OCI-LY1 (cell line): ENCODE data around the gene NUDT14.
A peak's percentile ranks its signal among the peaks of the same experiment; 100 is the strongest.

Source experiments
- H2AFZ ChIP-seq: fragments of 200-600 bp; sonication (generic), shearing (Covaris generic); 2 replicates; pipeline ENCODE4 v1.6.0; 2014; ENCODE audit warnings: antibody characterized with exemption, mild to moderate bottlenecking, low read length
- H3F3A ChIP-seq: fragments of 200-600 bp; sonication (generic), shearing (Covaris generic); 2 replicates; pipeline ENCODE4 v1.6.0; 2014; ENCODE audit warnings: mild to moderate bottlenecking, antibody characterized with exemption, low read length, moderate library complexity; ENCODE audit not compliant: insufficient read depth
- H3K27ac ChIP-seq: fragments of 200-600 bp; sonication (generic); 2 replicates; pipeline ENCODE4 v1.5.1; 2014; ENCODE audit warnings: low read length, mixed run types, mild to moderate bottlenecking, low read depth; ENCODE audit not compliant: poor library complexity, severe bottlenecking
- H3K27me3 ChIP-seq: fragments of 200-600 bp; sonication (generic); 2 replicates; pipeline ENCODE4 v1.6.0; 2014; ENCODE audit warnings: antibody characterized with exemption, mild to moderate bottlenecking, low read length, moderate library complexity; ENCODE audit not compliant: insufficient read depth
- H3K36me3 ChIP-seq: fragments of 200-600 bp; sonication (generic); 2 replicates; pipeline ENCODE4 v1.6.1; 2014; ENCODE audit warnings: mild to moderate bottlenecking, antibody characterized with exemption, low read length, moderate library complexity, mixed read lengths; ENCODE audit not compliant: insufficient read depth
- H3K4me1 ChIP-seq: fragments of 200-600 bp; sonication (generic); 2 replicates; pipeline ENCODE4 v1.5.1; 2014; ENCODE audit warnings: mild to moderate bottlenecking, low read length, moderate library complexity; ENCODE audit not compliant: insufficient read depth, severe bottlenecking
- H3K4me2 ChIP-seq: fragments of 200-600 bp; sonication (generic), shearing (Covaris generic); 2 replicates; pipeline ENCODE4 v1.6.1; 2014; ENCODE audit warnings: low read length
- H3K4me3 ChIP-seq: fragments of 200-600 bp; sonication (generic); 2 replicates; pipeline ENCODE4 v1.5.1; 2014; ENCODE audit warnings: low read length, low read depth, mild to moderate bottlenecking, mixed read lengths; ENCODE audit not compliant: poor library complexity, severe bottlenecking
- H3K79me2 ChIP-seq: fragments of 200-600 bp; shearing (Covaris generic); 2 replicates; pipeline ENCODE4 v1.6.1; 2016; ENCODE audit warnings: mixed run types, low read length, mixed read lengths; ENCODE audit not compliant: insufficient read depth
- H3K9ac ChIP-seq: fragments of 200-600 bp; sonication (generic), shearing (Covaris generic); 2 replicates; pipeline ENCODE4 v1.6.1; 2014; ENCODE audit warnings: mild to moderate bottlenecking, low read length, mixed read lengths
- H3K9me2 ChIP-seq: fragments of 200-600 bp; sonication (generic), shearing (Covaris generic); 2 replicates; pipeline ENCODE4 v1.6.1; 2014; ENCODE audit warnings: low read depth, mild to moderate bottlenecking, low read length, mixed read lengths
- H3K9me3 ChIP-seq: fragments of 200-600 bp; shearing (Covaris generic); 2 replicates; pipeline ENCODE4 v1.6.1; 2014; ENCODE audit warnings: low read length, mixed read lengths
- H4K20me1 ChIP-seq: fragments of 200-600 bp; sonication (generic), shearing (Covaris generic); 2 replicates; pipeline ENCODE4 v1.6.0; 2016; ENCODE audit warnings: mild to moderate bottlenecking, low read length; ENCODE audit not compliant: insufficient read depth
- EZH2 ChIP-seq: fragments of 200-600 bp; sonication (generic), shearing (Covaris generic); IDR thresholded peaks from 2 replicates; pipeline ENCODE4 v1.8.0; 2017; ENCODE audit warnings: borderline replicate concordance, mixed run types, mild to moderate bottlenecking, antibody characterized with exemption, low read length, moderate library complexity, mixed read lengths
- TF ChIP-seq, protein P1 (sequence below): fragments of 200-600 bp; sonication (generic), shearing (Covaris generic); IDR thresholded peaks from 2 replicates; pipeline ENCODE4 v1.5.1; 2017; ENCODE audit warnings: mild to moderate bottlenecking, antibody characterized with exemption, low read length, moderate library complexity, mixed read lengths

The NUDT14 gene

DNA sequence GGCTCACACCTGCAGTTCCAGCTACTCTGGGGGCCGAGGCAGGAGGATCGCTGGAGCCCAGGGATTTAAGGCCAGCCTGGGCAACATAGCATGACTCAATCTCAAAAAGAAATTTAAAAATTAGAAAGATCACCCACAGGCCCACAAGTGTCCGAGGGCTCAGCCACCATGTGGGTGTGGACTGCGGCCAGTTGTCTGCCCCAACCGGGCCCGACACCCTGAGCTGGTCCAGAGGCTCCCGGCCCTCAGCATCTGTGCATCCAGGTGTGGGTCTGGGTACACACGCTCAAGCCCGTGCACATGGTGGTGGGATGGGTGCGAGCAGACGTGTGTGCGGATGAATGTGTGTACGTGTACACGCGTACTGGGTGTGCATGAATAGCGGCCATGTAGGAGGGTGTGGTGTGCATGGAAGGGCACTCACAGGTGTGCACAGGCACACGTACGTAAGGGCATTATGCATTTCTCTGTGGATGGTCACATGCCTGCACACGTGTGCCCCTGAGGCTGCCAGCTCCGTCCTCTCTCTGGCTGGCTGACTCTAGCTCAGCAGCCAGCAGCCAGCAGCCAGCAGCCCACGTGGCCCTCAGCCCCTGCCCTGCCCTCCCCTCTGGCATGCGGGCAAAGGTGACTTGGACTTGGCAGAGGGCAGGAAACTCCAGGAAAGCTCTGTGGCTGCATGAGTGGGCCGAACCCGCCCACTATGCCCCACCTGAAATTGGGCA lies 23.3 kb upstream of the NUDT14 start:
- Histone ChIP-seq H3K27me3 (peaks cover 3% of the 10 kb centered on the region; the same call in 1 of the 2 replicates), H3K9ac (no peak overlapping the region), H3K4me3 (no peak overlapping the region), H3K9me2 (no peaks in the 10 kb centered on the region), H3F3A (no peaks in the 10 kb centered on the region), H3K4me2 (no peak overlapping the region), H3K27ac (no peak overlapping the region), H2AFZ (no peak overlapping the region), H3K4me1 (no peaks in the 10 kb centered on the region), H3K9me3 (no peaks in the 10 kb centered on the region), H3K79me2 (no peaks in the 10 kb centered on the region), H4K20me1 (no peaks in the 10 kb centered on the region), H3K36me3 (no peaks in the 10 kb centered on the region)
- TF ChIP-seq, protein P1, sequence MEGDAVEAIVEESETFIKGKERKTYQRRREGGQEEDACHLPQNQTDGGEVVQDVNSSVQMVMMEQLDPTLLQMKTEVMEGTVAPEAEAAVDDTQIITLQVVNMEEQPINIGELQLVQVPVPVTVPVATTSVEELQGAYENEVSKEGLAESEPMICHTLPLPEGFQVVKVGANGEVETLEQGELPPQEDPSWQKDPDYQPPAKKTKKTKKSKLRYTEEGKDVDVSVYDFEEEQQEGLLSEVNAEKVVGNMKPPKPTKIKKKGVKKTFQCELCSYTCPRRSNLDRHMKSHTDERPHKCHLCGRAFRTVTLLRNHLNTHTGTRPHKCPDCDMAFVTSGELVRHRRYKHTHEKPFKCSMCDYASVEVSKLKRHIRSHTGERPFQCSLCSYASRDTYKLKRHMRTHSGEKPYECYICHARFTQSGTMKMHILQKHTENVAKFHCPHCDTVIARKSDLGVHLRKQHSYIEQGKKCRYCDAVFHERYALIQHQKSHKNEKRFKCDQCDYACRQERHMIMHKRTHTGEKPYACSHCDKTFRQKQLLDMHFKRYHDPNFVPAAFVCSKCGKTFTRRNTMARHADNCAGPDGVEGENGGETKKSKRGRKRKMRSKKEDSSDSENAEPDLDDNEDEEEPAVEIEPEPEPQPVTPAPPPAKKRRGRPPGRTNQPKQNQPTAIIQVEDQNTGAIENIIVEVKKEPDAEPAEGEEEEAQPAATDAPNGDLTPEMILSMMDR, result no peak
- TF ChIP-seq EZH2, result no peak

DNA sequence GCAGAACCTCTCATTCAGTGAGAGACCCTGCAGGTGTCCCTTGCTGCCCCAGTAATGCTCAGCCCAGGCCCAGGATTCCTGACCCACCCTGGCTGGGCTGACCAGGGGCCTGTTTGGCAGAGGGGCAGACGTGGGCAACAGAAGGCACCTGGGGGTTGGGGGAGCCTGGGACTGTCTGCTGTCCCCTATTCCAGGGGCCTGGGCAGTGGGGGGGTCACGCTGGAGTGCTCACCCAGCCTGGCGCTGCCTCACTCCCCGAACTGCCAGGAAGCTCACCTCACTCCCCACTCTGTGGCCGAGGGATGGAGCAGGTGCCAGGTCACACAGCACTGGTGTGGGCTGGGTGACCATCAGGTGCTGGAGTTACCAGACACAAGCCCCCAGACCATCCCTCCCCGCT lies 22.6 kb upstream of the NUDT14 start:
- H3K9ac ChIP-seq, result no peak overlapping the region
- no peaks in the 10 kb centered on the region for H3F3A ChIP-seq
- H3K27me3 ChIP-seq, result peaks cover 3% of the 10 kb centered on the region; the same call in 1 of the 2 replicates
- H3K9me2 ChIP-seq, result no peaks in the 10 kb centered on the region
- H3K27ac ChIP-seq, result no peak overlapping the region
- H3K4me3 ChIP-seq, result no peak overlapping the region
- no peak overlapping the region for H3K4me2 ChIP-seq
- H3K4me1 ChIP-seq, result no peaks in the 10 kb centered on the region
- H3K36me3 ChIP-seq, result no peaks in the 10 kb centered on the region
- H3K9me3 ChIP-seq, result no peaks in the 10 kb centered on the region
- H4K20me1 ChIP-seq, result no peaks in the 10 kb centered on the region
- TF ChIP-seq, protein P1, result no peak
- no peak for TF ChIP-seq EZH2
- H2AFZ ChIP-seq, result no peak overlapping the region
- no peaks in the 10 kb centered on the region for H3K79me2 ChIP-seq

DNA sequence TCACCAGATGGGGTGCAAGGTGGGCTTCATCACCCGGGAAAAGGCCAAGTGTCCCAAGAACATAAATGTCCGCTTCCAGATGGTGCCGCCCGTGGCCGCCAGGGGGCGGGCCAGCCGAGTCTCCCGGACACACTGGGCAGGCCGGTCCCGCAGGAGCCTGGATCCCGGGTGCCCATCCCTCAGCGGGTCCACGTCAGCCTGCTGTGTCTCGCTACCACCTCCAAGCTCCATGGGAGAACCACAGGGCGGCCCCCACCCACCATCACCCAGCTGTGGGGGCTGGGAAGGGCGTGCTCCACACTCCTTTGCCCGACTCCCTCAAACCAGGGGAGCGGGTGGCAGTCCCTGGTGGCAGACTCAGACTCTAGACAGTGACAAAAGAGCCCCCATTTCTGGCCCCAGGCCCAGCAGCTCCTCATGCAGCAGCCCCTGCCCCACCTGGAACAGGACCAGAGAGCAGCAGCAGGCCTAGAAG lies 22.0 kb upstream of the NUDT14 start:
- Histone ChIP-seq H3K4me3 (no peak overlapping the region), H3K36me3 (no peaks in the 10 kb centered on the region), H3K9me3 (no peaks in the 10 kb centered on the region), H3K79me2 (no peaks in the 10 kb centered on the region), H3K4me2 (no peak overlapping the region), H3K27ac (no peak overlapping the region), H3K9me2 (no peaks in the 10 kb centered on the region), H3K9ac (no peak overlapping the region), H3K27me3 (peaks cover 3% of the 10 kb centered on the region; the same call in 1 of the 2 replicates), H2AFZ (no peak overlapping the region), H3F3A (no peaks in the 10 kb centered on the region), H3K4me1 (no peaks in the 10 kb centered on the region), H4K20me1 (no peaks in the 10 kb centered on the region)
- TF ChIP-seq EZH2, result no peak
- TF ChIP-seq, protein P1, result peak; percentile 99
